Measurements from ENCODE around the gene CACHD1.

GRCh38 chr1:64584479-64584878 is 114.5 kb downstream of the CACHD1 start:
- TF ChIP-seq CTCF (IDR thresholded peaks at IDR 0.05) (peak in 1 of 12 donors; percentile 16), POLR2A (IDR thresholded peaks at IDR 0.05) (no peak)
